GM23338 (cell line): ENCODE data around the gene TTLL5. TPM values are rescaled to one million over a fixed set of nuclear protein-coding genes. Genes with fewer than 3 reads are reported as not detected.

ENCODE experiments used
- ATAC-seq: fragments of 200-7000 bp; cut with Tn5 transposase; 3 replicates; pipeline ENCODE4 v1.9.1; 2020
- DNase-seq: peaks from one replicate; pipeline ENCODE4 v3.0.0-alpha.2; 2015; ENCODE audit warnings: low spot score
- H2AFZ ChIP-seq: fragments of 200-600 bp; sonication (generic); 2 replicates; pipeline ENCODE4 v1.8.0; 2016; ENCODE audit warnings: antibody characterized with exemption, mild to moderate bottlenecking, moderate library complexity
- H3F3A ChIP-seq: fragments of 200-600 bp; sonication (generic); replicated peaks from 2 replicates; pipeline ENCODE4 v1.8.0; 2017; ENCODE audit warnings: antibody characterized with exemption, mixed run types, low read depth
- H3K27ac ChIP-seq: fragments of 200-600 bp; sonication (generic); 2 replicates; pipeline ENCODE4 v1.6.1; 2016; ENCODE audit warnings: low read depth
- H3K27me3 ChIP-seq: fragments of 200-600 bp; sonication (generic); 2 replicates; pipeline ENCODE4 v1.8.0; 2016; ENCODE audit warnings: mild to moderate bottlenecking, mixed run types, moderate library complexity; ENCODE audit not compliant: insufficient read depth
- H3K36me3 ChIP-seq: fragments of 200-600 bp; sonication (generic); 2 replicates; pipeline ENCODE4 v1.8.0; 2016; ENCODE audit warnings: mild to moderate bottlenecking; ENCODE audit not compliant: insufficient read depth
- H3K4me1 ChIP-seq: fragments of 200-600 bp; sonication (generic); 2 replicates; pipeline ENCODE4 v1.8.0; 2016; ENCODE audit warnings: mild to moderate bottlenecking, moderate library complexity; ENCODE audit not compliant: insufficient read depth
- H3K4me2 ChIP-seq: fragments of 200-600 bp; sonication (generic); 2 replicates; pipeline ENCODE4 v1.7.1; 2017; ENCODE audit warnings: mixed run types
- H3K4me3 ChIP-seq: fragments of 200-600 bp; sonication (generic); 2 replicates; pipeline ENCODE4 v1.6.1; 2016; ENCODE audit warnings: mixed run types
- H3K79me2 ChIP-seq: fragments of 200-600 bp; sonication (generic); replicated peaks from 2 replicates; pipeline ENCODE4 v1.8.0; 2017; ENCODE audit warnings: mild to moderate bottlenecking; ENCODE audit not compliant: insufficient read depth
- H3K9me2 ChIP-seq: fragments of 200-600 bp; sonication (generic); 2 replicates; pipeline ENCODE4 v1.8.0; 2017; ENCODE audit not compliant: insufficient read depth
- H4K20me1 ChIP-seq: fragments of 200-600 bp; sonication (generic); replicated peaks from 2 replicates; pipeline ENCODE4 v1.8.0; 2017; ENCODE audit warnings: mild to moderate bottlenecking; ENCODE audit not compliant: insufficient read depth
- H3K27ac Mint-ChIP-seq: 2 replicates; pipeline ENCODE4 v1.8.0; 2020; ENCODE audit warnings: inconsistent platforms, mild to moderate bottlenecking, moderate library complexity, mixed read lengths
- H3K27me3 Mint-ChIP-seq: 3 replicates; pipeline ENCODE4 v1.8.0; 2022; ENCODE audit warnings: low read depth, mild to moderate bottlenecking, moderate library complexity, mixed read lengths, inconsistent platforms; ENCODE audit not compliant: insufficient read depth, poor library complexity
- H3K36me3 Mint-ChIP-seq: 3 replicates; pipeline ENCODE4 v1.8.0; 2021; ENCODE audit warnings: low read depth, mild to moderate bottlenecking, inconsistent platforms, moderate library complexity, mixed read lengths
- H3K4me1 Mint-ChIP-seq: 3 replicates; pipeline ENCODE4 v1.8.0; 2020; ENCODE audit warnings: mild to moderate bottlenecking, inconsistent platforms, mixed read lengths
- H3K4me3 Mint-ChIP-seq: 3 replicates; pipeline ENCODE4 v1.8.0; 2021; ENCODE audit warnings: moderate library complexity, mild to moderate bottlenecking, inconsistent platforms, mixed read lengths
- H3K9me3 Mint-ChIP-seq: 3 replicates; pipeline ENCODE4 v1.8.0; 2020; ENCODE audit warnings: moderate library complexity, mild to moderate bottlenecking, inconsistent platforms, mixed read lengths
- CREB1 ChIP-seq: fragments of 250-450 bp; sonication (Bioruptor Pico); IDR thresholded peaks from 2 replicates; pipeline ENCODE4 v1.5.0; 2020; ENCODE audit warnings: low read depth, mild to moderate bottlenecking, moderate library complexity
- CTCF ChIP-seq, 2 experiments: fragments of 200-600 bp in 1 of 2; sonication (generic) in 1 of 2; conservative IDR thresholded peaks; 2 replicates each; pipeline versions ENCODE4 v1.5.1 to v1.6.1; 2016 to 2017; ENCODE audit warnings: antibody characterized with exemption in 2 of 2, low read depth in 2 of 2, mild to moderate bottlenecking in 2 of 2, moderate library complexity in 1 of 2
- ETS1 ChIP-seq: IDR thresholded peaks from 2 replicates; pipeline ENCODE4 v1.6.1; 2016; ENCODE audit warnings: antibody characterized with exemption
- EZH2 ChIP-seq: fragments of 200-600 bp; sonication (generic); IDR thresholded peaks from one replicate; pipeline ENCODE4 v1.8.0; 2017; ENCODE audit warnings: antibody characterized with exemption, mild to moderate bottlenecking, low read depth; ENCODE audit not compliant: unreplicated experiment
- EZH2phosphoT487 ChIP-seq: fragments of 200-600 bp; sonication (generic); IDR thresholded peaks from one replicate; pipeline ENCODE4 v1.8.1; 2018; ENCODE audit warnings: antibody characterized with exemption; ENCODE audit not compliant: unreplicated experiment
- JUNB ChIP-seq: IDR thresholded peaks from one replicate; pipeline ENCODE4 v1.6.1; 2016; ENCODE audit warnings: antibody characterized with exemption; ENCODE audit not compliant: unreplicated experiment
- NANOG ChIP-seq: IDR thresholded peaks from 2 replicates; pipeline ENCODE4 v1.6.1; 2016; ENCODE audit warnings: antibody characterized with exemption, borderline replicate concordance
- POLR2AphosphoS5 ChIP-seq: IDR thresholded peaks from 2 replicates; pipeline ENCODE4 v1.6.1; 2016; ENCODE audit warnings: antibody characterized with exemption, low read depth
- REST ChIP-seq: IDR thresholded peaks from one replicate; pipeline ENCODE4 v1.6.1; 2018; ENCODE audit warnings: antibody characterized with exemption; ENCODE audit not compliant: unreplicated experiment
- STAT1 ChIP-seq: IDR thresholded peaks from one replicate; pipeline ENCODE4 v1.6.1; 2016; ENCODE audit warnings: antibody characterized with exemption; ENCODE audit not compliant: unreplicated experiment
- ZNF114 ChIP-seq: fragments of 250-450 bp; sonication (Bioruptor Pico); IDR thresholded peaks from 2 replicates; pipeline ENCODE4 v1.5.0; 2020; ENCODE audit warnings: mild to moderate bottlenecking, moderate library complexity
- ZNF331 ChIP-seq: fragments of 250-450 bp; sonication (Bioruptor Pico); IDR thresholded peaks from 2 replicates; pipeline ENCODE4 v1.5.0; 2020; ENCODE audit warnings: low read depth, mild to moderate bottlenecking, moderate library complexity
- polyA plus RNA-seq: library from polyadenylated mRNA; unstranded; fragments of >200 nt; fragmentation: Nextera tagmentation; extraction: Ambion mirVana; gene quantifications from 2 replicates; pipeline ENCODE4 v1.2.1, GENCODE V29; 2016
- total RNA-seq: library from RNA; depleted of rRNA; stranded (reverse); fragments of >200 nt; shearing (Covaris generic); gene quantifications from 2 replicates; pipeline ENCODE4 v1.2.3, GENCODE V29; 2014

Gene TTLL5
- total and polyA plus RNA-seq, 2 experiments from 2014 or later, result 33.5 to 35.4 TPM

- Histone ChIP-seq H3K4me2 (no peak overlapping the region), H3K36me3 (peaks cover 4% of the 10 kb centered on the region; the same call in 1 of the 2 replicates), H4K20me1 (no peaks in the 10 kb centered on the region; the same call in 1 of the 2 replicates), H2AFZ (no peak overlapping the region), H3K4me3 (no peak overlapping the region), H3K9me2 (no peaks in the 10 kb centered on the region), H3K27ac (no peak overlapping the region), H3K79me2 (no peaks in the 10 kb centered on the region), H3K4me1 (no peaks in the 10 kb centered on the region), H3F3A (no peaks in the 10 kb centered on the region), H3K27me3 (no peaks in the 10 kb centered on the region)
- Mint-ChIP-seq H3K36me3 (peaks cover 16% of the 10 kb centered on the region), H3K9me3 (no peaks in the 10 kb centered on the region), H3K4me1 (no peaks in the 10 kb centered on the region), H3K27ac (no peak overlapping the region), H3K27me3 (peaks cover 2% of the 10 kb centered on the region), H3K4me3 (no peak overlapping the region)
- no peak for TF ChIP-seq NANOG
- TF ChIP-seq JUNB, result no peak
- TF ChIP-seq STAT1, result no peak
- ATAC-seq (no peak), DNase-seq (no peak)
These were observed 335.4 kb downstream of the TTLL5 start for GRCh38 chr14:75996488-75996887.

- Mint-ChIP-seq H3K36me3 (peaks cover 35% of the 10 kb centered on the region), H3K9me3 (peaks cover 9% of the 10 kb centered on the region), H3K4me1 (no peaks in the 10 kb centered on the region), H3K27me3 (peaks cover 2% of the 10 kb centered on the region), H3K4me3 (no peak overlapping the region), H3K27ac (no peak overlapping the region)
- no peaks in the 10 kb centered on the region for H3K4me1 ChIP-seq
- no peak overlapping the region for H3K27ac ChIP-seq
- H3F3A ChIP-seq, result no peaks in the 10 kb centered on the region
- ATAC-seq (no peak), DNase-seq (no peak)
- H2AFZ ChIP-seq, result no peak overlapping the region
- no peaks in the 10 kb centered on the region; the same call in 1 of the 2 replicates for H4K20me1 ChIP-seq
- no peaks in the 10 kb centered on the region for H3K27me3 ChIP-seq
- H3K9me2 ChIP-seq, result no peaks in the 10 kb centered on the region
- H3K4me3 ChIP-seq, result no peak overlapping the region
- H3K79me2 ChIP-seq, result no peaks in the 10 kb centered on the region
- no peak overlapping the region for H3K4me2 ChIP-seq
- peaks cover 9% of the 10 kb centered on the region; the same call in 1 of the 2 replicates for H3K36me3 ChIP-seq
- TF ChIP-seq ZNF331, result no peak
- no peak for TF ChIP-seq REST
- no peak for TF ChIP-seq ZNF114 (CRISPR knock-in tag)
- no peak for TF ChIP-seq EZH2
- TF ChIP-seq JUNB, result no peak
- no peak for TF ChIP-seq EZH2phosphoT487
- TF ChIP-seq CTCF (conservative IDR thresholded peaks at IDR 0.05; ENCODE audit: low read depth in 2 of 2), result no peak
- TF ChIP-seq POLR2AphosphoS5, result no peak
- TF ChIP-seq NANOG, result no peak
- TF ChIP-seq ETS1, result no peak
- no peak for TF ChIP-seq CREB1 (CRISPR knock-in tag)
- TF ChIP-seq STAT1, result no peak
These were observed 338.6 kb downstream of the TTLL5 start for GRCh38 chr14:75999511-76000190.
